ENCODE measurements around the gene RAP1GAP. TPM values are rescaled to one million over a fixed set of nuclear protein-coding genes. Genes with fewer than 3 reads are reported as not detected.

The RAP1GAP gene
- total and polyA plus RNA-seq, 2 of the 13 experiments (the other 11 are each of a cell fraction or from before 2014, with no cell fraction given), result 11.9 to 37.5 TPM

GRCh38 chr1:21705303-21705980 is 36.3 kb upstream of the RAP1GAP start:
- Histone ChIP-seq H3K36me3 (replicated peaks in 1 of 2; ENCODE audit: control insufficient read depth in 1 of 2, insufficient read depth in 2 of 2, low read length in 2 of 2) (peaks cover 8 to 43% of the 10 kb centered on the region in 2 experiments), H3K4me2 (ENCODE audit: low read depth, low read length) (no peak overlapping the region), H3K79me2 (ENCODE audit: insufficient read depth, low read length) (no peaks in the 10 kb centered on the region), H3K9ac (ENCODE audit: insufficient read depth, low read depth, low read length) (0 out of 2 replicates have a peak overlapping the region, but pooled peaks have one; percentile 1), H3K9me3 (ENCODE audit: low read length) (no peaks in the 10 kb centered on the region), H3K27ac (ENCODE audit: extremely low read length, insufficient read depth, low read length) (peak overlapping the region; percentile 37), H3K4me1 (ENCODE audit: insufficient read depth, low read length) (peaks cover 41% of the 10 kb centered on the region), H2AFZ (ENCODE audit: low read length) (no peak overlapping the region), H3K27me3 (ENCODE audit: control insufficient read depth in 1 of 2, insufficient read depth in 2 of 2, low read length in 2 of 2) (no peaks in the 10 kb centered on the region), H4K20me1 (ENCODE audit: insufficient read depth, low read length) (0 out of 2 replicates have a peak, but pooled peaks cover 5% of the 10 kb centered on the region), H3K4me3 (replicated peaks in 1 of 3; ENCODE audit: insufficient read depth in 1 of 3, low read depth in 2 of 3, low read length in 3 of 3) (no peak overlapping the region)
- ChIA-PET POLR2A (no interaction called here), CTCF (ENCODE audit: low intra/inter-chr PET ratio, low total read pairs) (no interaction called here)
- WGBS (ENCODE audit: low lambda C conversion rate), result 50% methylated on average over 4 of the region's 4 CpGs
- DNase-seq (ENCODE audit: low spot score), result peak; percentile 42
- no peak for ATAC-seq
- intact Hi-C loops (cut with micrococcal nuclease; ENCODE audit: unreplicated experiment), result no loop called here
- FAIRE-seq, result no peak
- in situ Hi-C loops (cut with HindIII; ENCODE audit: extremely low pct_ligation_motif_present, low pct_unique_long_range_greater_than_20kb), result loop anchor here (10.0 kb wide), 1 partner anchor 259 kb away; no protein-coding TSS in a partner anchor
- no TSS peak for BruUV-seq (replicated peaks)
- no peak for TF ChIP-seq ZNF343 (CRISPR knock-in tag; IDR thresholded peaks at IDR 0.05)
- no peak for TF ChIP-seq RFX3 (CRISPR knock-in tag; IDR thresholded peaks at IDR 0.05)
- TF ChIP-seq SMARCC2 (IDR thresholded peaks at IDR 0.05), result no peak
- TF ChIP-seq ZNF362 (CRISPR knock-in tag; IDR thresholded peaks at IDR 0.05; ENCODE audit: borderline replicate concordance), result peak; percentile 21; the same call in 1 of the 2 replicates
- TF ChIP-seq ZNF33B (CRISPR knock-in tag; IDR thresholded peaks at IDR 0.05), result no peak
- TF ChIP-seq ZNF724P (CRISPR knock-in tag; IDR thresholded peaks at IDR 0.05; ENCODE audit: borderline replicate concordance), result no peak
- TF ChIP-seq IKZF5 (CRISPR knock-in tag; IDR thresholded peaks at IDR 0.05), result no peak
- no peak for TF ChIP-seq ZNF784 (CRISPR knock-in tag; IDR thresholded peaks at IDR 0.05; ENCODE audit: borderline replicate concordance)
- TF ChIP-seq TMF1 (CRISPR knock-in tag; IDR thresholded peaks at IDR 0.05; ENCODE audit: low read depth), result no peak
- TF ChIP-seq PPARG (CRISPR knock-in tag; conservative IDR thresholded peaks at IDR 0.05), result no peak
- TF ChIP-seq SRSF4 (IDR thresholded peaks at IDR 0.05; ENCODE audit: low read depth, low read length, poor library complexity, severe bottlenecking), result no peak
- no peak for TF ChIP-seq ZNF17 (CRISPR knock-in tag; IDR thresholded peaks at IDR 0.05)
- TF ChIP-seq PATZ1 (CRISPR knock-in tag; IDR thresholded peaks at IDR 0.05), result peak; percentile 39; the same call in 1 of the 2 replicates
- no peak for TF ChIP-seq AHR (CRISPR knock-in tag; IDR thresholded peaks at IDR 0.05)
- no peak for TF ChIP-seq ZNF10 (CRISPR knock-in tag; IDR thresholded peaks at IDR 0.05; ENCODE audit: borderline replicate concordance, low read depth)
- TF ChIP-seq ZNF383 (CRISPR knock-in tag; IDR thresholded peaks at IDR 0.05; ENCODE audit: borderline replicate concordance), result no peak
- no peak for TF ChIP-seq ZNF3 (CRISPR knock-in tag; IDR thresholded peaks at IDR 0.05)
- TF ChIP-seq FOXA3 (CRISPR knock-in tag; IDR thresholded peaks at IDR 0.05), result peak; percentile 86
- 0 out of 2 replicates have a peak, but pooled peaks have one; percentile 48 for TF ChIP-seq FOXK1 (CRISPR knock-in tag; IDR thresholded peaks at IDR 0.05; ENCODE audit: borderline replicate concordance, low read depth)

All from HepG2 (cell line).